ENCODE measurements around the gene EGFLAM. TPM values are rescaled to one million over a fixed set of nuclear protein-coding genes. Genes with fewer than 3 reads are reported as not detected.
A peak's percentile ranks its signal among the peaks of the same experiment; 100 is the strongest.

Gene EGFLAM
- total and polyA plus RNA-seq, 9 of the 15 experiments (the other 6 are each of a cell fraction or from before 2014, with no cell fraction given): 0.09 to 2.5 (median 1.0) TPM

- FAIRE-seq: no peak
- Histone ChIP-seq H3K4me2 (ENCODE audit: insufficient read depth, low read length) (no peak overlapping the region), H3K4me1 (replicated peaks in 1 of 2; ENCODE audit: control insufficient read depth in 2 of 2, insufficient read depth in 2 of 2, low read length in 2 of 2) (no peaks in the 10 kb centered on the region; a peak in 1 of 5 replicates), H4K20me1 (replicated peaks; ENCODE audit: control insufficient read depth, insufficient read depth, low read length) (no peaks in the 10 kb centered on the region), H3K9me3 (replicated peaks; ENCODE audit: control insufficient read depth, insufficient read depth, low read depth, low read length) (no peaks in the 10 kb centered on the region), H3K9me1 (ENCODE audit: control insufficient read depth, insufficient read depth, low read length) (no peaks in the 10 kb centered on the region), H3K27ac (ENCODE audit: extremely low read depth, low read depth, low read length) (no peak overlapping the region), H3K79me2 (ENCODE audit: control insufficient read depth, insufficient read depth, low read length) (no peaks in the 10 kb centered on the region), H3K27me3 (ENCODE audit: control insufficient read depth in 2 of 2, insufficient read depth in 2 of 2, low read length in 2 of 2) (peaks cover 0 to 11% of the 10 kb centered on the region in 2 experiments; a peak in 3 of 5 replicates), H3K9ac (ENCODE audit: insufficient read depth in 1 of 2, low read depth in 2 of 2, low read length in 2 of 2) (no peak overlapping the region), H3K36me3 (ENCODE audit: control insufficient read depth, insufficient read depth, low read length) (no peaks in the 10 kb centered on the region), H3K4me3 (no peak overlapping the region), H2AFZ (ENCODE audit: low read depth, low read length) (no peak overlapping the region)
- BruUV-seq (replicated peaks): no TSS peak
- CTCF ChIA-PET (ENCODE audit: low intra/inter-chr PET ratio): no interaction called here
- POLR2A ChIA-PET: interaction anchor here (0.7 to 0.8 kb wide), 2 partner anchors 22 to 1679 kb away, joined by 3 read pairs; no protein-coding TSS in a partner anchor
- intact Hi-C loops (cut with micrococcal nuclease) (no loop called here), in situ Hi-C loops (cut with MboI) (no loop called here)
- DNase-seq (ENCODE audit: extremely low read depth in 1 of 4, low spot score in 3 of 4): no peak
- WGBS (ENCODE audit: insufficient coverage, low coverage, missing lambda C conversion rate): 0% methylated on average over 1 of the region's 1 CpG
- ATAC-seq: no peak
- TF ChIP-seq ZNF134 (CRISPR knock-in tag; conservative IDR thresholded peaks at IDR 0.05): no peak
- no peak for TF ChIP-seq CEBPG (CRISPR knock-in tag; IDR thresholded peaks at IDR 0.05)
- TF ChIP-seq CEBPG (tag; conservative IDR thresholded peaks at IDR 0.05 in 1 of 2, IDR thresholded peaks at IDR 0.05 in 1 of 2): peak in 1 of 2 experiments; percentile 56; a peak in 1 of 4 replicates
- TF ChIP-seq HCFC1 (IDR thresholded peaks at IDR 0.05; ENCODE audit: low read depth, low read length): 0 out of 2 replicates have a peak, but pooled peaks have one; percentile 22
- TF ChIP-seq, protein P1, sequence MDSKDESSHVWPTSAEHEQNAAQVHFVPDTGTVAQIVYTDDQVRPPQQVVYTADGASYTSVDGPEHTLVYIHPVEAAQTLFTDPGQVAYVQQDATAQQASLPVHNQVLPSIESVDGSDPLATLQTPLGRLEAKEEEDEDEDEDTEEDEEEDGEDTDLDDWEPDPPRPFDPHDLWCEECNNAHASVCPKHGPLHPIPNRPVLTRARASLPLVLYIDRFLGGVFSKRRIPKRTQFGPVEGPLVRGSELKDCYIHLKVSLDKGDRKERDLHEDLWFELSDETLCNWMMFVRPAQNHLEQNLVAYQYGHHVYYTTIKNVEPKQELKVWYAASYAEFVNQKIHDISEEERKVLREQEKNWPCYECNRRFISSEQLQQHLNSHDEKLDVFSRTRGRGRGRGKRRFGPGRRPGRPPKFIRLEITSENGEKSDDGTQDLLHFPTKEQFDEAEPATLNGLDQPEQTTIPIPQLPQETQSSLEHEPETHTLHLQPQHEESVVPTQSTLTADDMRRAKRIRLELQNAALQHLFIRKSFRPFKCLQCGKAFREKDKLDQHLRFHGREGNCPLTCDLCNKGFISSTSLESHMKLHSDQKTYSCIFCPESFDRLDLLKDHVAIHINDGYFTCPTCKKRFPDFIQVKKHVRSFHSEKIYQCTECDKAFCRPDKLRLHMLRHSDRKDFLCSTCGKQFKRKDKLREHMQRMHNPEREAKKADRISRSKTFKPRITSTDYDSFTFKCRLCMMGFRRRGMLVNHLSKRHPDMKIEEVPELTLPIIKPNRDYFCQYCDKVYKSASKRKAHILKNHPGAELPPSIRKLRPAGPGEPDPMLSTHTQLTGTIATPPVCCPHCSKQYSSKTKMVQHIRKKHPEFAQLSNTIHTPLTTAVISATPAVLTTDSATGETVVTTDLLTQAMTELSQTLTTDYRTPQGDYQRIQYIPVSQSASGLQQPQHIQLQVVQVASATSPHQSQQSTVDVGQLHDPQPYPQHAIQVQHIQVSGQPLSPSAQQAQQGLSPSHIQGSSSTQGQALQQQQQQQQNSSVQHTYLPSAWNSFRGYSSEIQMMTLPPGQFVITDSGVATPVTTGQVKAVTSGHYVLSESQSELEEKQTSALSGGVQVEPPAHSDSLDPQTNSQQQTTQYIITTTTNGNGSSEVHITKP (IDR thresholded peaks at IDR 0.05; ENCODE audit: partially characterized antibody): peak; percentile 19
These were observed 168.1 kb downstream of the EGFLAM start for GRCh38 chr5:38426490-38426889.

Data from K562 (cell line).